HCT116 (cell line): ENCODE results near the gene ETS1. TPM values are rescaled to one million over a fixed set of nuclear protein-coding genes. Genes with fewer than 3 reads are reported as not detected.

Experiments
- ATAC-seq: fragments of 200-7000 bp; cut with Tn5 transposase; 2 replicates; pipeline ENCODE4 v1.9.1; 2020; ENCODE audit warnings: mild to moderate bottlenecking, moderate library complexity
- Bru-seq: library from RNA; stranded (reverse); fragments of 400-500 nt; gene quantifications from one replicate; lab custom pipeline; 2021; lab: Mats Ljungman, UMichigan
- BruChase-seq, 2 experiments: library from RNA; stranded (reverse); fragments of 400-500 nt; gene quantifications; one replicate each; lab custom pipeline; 2021; lab: Mats Ljungman, UMichigan
- BruUV-seq: library from RNA; stranded (reverse); fragments of 400-500 nt; replicated peaks from 2 replicates; lab custom pipeline; 2021; lab: Mats Ljungman, UMichigan
- CTCF ChIA-PET: fragments of 300-600 bp; sonication (Branson Sonifier 250); formaldehyde crosslinking; loops from one replicate; lab custom pipeline; 2021; ENCODE audit warnings: antibody characterized with exemption; lab: Charles Lee
- POLR2A ChIA-PET: fragments of 300-600, 350-600 bp; sonication (Branson Sonifier 250); formaldehyde crosslinking; loops from one replicate; lab custom pipeline; 2021; ENCODE audit warnings: antibody characterized with exemption; lab: Charles Lee
- RAD21 ChIA-PET, 2 experiments: fragments of 300-600 bp; sonication (Branson Sonifier 250); formaldehyde crosslinking; loops; one replicate each; lab custom pipeline; 2023; ENCODE audit warnings: low total read pairs in 2 of 2; ENCODE audit not compliant: uncharacterized antibody in 2 of 2, unreplicated experiment in 2 of 2, low non-redundant PET in 1 of 2; lab: Charles Lee
- DNase-seq: peaks from one replicate; pipeline ENCODE4 v3.0.0-alpha.2; 2010; ENCODE audit warnings: low read depth, low spot score
- H2AFZ ChIP-seq: fragments of 200-600 bp; shearing (Covaris generic), sonication (generic); 2 replicates; pipeline ENCODE4 v1.6.1; 2017; ENCODE audit warnings: low read depth, mixed run types, mixed read lengths, antibody characterized with exemption, low read length; ENCODE audit not compliant: poor library complexity, severe bottlenecking
- H3K27ac ChIP-seq: 2 replicates; pipeline ENCODE4 v1.5.1; 2012; ENCODE audit warnings: low read depth, low read length
- H3K27me3 ChIP-seq: fragments of 200-600 bp; sonication (generic); 2 replicates; pipeline ENCODE4 v1.6.1; 2016; ENCODE audit warnings: mixed run types, low read length, mixed read lengths; ENCODE audit not compliant: insufficient read depth
- H3K36me3 ChIP-seq, 2 experiments: fragments of 200-500 bp in 1 of 2; fragments of 200-600 bp in 1 of 2; sonication (Bioruptor generic) in 1 of 2; sonication (generic) in 1 of 2; 2 replicates each; pipeline versions ENCODE4 v1.5.1 to v1.6.1; 2014 to 2016; ENCODE audit warnings: low read length in 2 of 2, inconsistent platforms in 1 of 2, mixed read lengths in 1 of 2, mixed run types in 1 of 2; ENCODE audit not compliant: insufficient read depth in 2 of 2, control insufficient read depth in 1 of 2
- H3K4me1 ChIP-seq, 2 experiments: fragments of 200-600 bp in 1 of 2; sonication (generic) in 1 of 2; 2 replicates each; pipeline versions ENCODE4 v1.5.1 to v1.6.1; 2012 to 2017; ENCODE audit warnings: low read length in 2 of 2, inconsistent platforms in 1 of 2, mild to moderate bottlenecking in 1 of 2, mixed read lengths in 1 of 2, mixed run types in 1 of 2, moderate library complexity in 1 of 2; ENCODE audit not compliant: insufficient read depth in 2 of 2, control insufficient read depth in 1 of 2
- H3K4me2 ChIP-seq: fragments of 200-600 bp; sonication (generic); 2 replicates; pipeline ENCODE4 v1.6.1; 2017; ENCODE audit warnings: mixed run types, low read length, mixed read lengths
- H3K4me3 ChIP-seq, 2 experiments: fragments of 200-600 bp in 1 of 2; sonication (generic) in 1 of 2; replicated peaks in 1 of 2; 2 replicates each; pipeline ENCODE4 v1.5.1; 2011 to 2016; ENCODE audit warnings: low read length in 2 of 2, control low read depth in 1 of 2, low read depth in 1 of 2, mild to moderate bottlenecking in 1 of 2, mixed read lengths in 1 of 2, mixed run types in 1 of 2
- H3K79me2 ChIP-seq: fragments of 200-600 bp; sonication (generic); 2 replicates; pipeline ENCODE4 v1.6.1; 2017; ENCODE audit warnings: mild to moderate bottlenecking, mixed run types, low read length, moderate library complexity, mixed read lengths; ENCODE audit not compliant: insufficient read depth
- H3K9ac ChIP-seq: fragments of 200-600 bp; sonication (generic); 2 replicates; pipeline ENCODE4 v1.6.1; 2016; ENCODE audit warnings: low read length, mixed read lengths
- H3K9me2 ChIP-seq: fragments of 200-600 bp; sonication (generic), shearing (Covaris generic); 2 replicates; pipeline ENCODE4 v1.6.1; 2017; ENCODE audit warnings: mixed run types, mild to moderate bottlenecking, moderate library complexity; ENCODE audit not compliant: insufficient read depth
- H3K9me3 ChIP-seq, 2 experiments: fragments of 200-500 bp in 1 of 2; fragments of 200-600 bp in 1 of 2; sonication (Bioruptor generic) in 1 of 2; sonication (generic) in 1 of 2; 2 replicates each; pipeline ENCODE4 v1.6.1; 2014 to 2017; ENCODE audit warnings: low read length in 2 of 2, mixed read lengths in 2 of 2, inconsistent platforms in 1 of 2, low read depth in 1 of 2, mild to moderate bottlenecking in 1 of 2, mixed run types in 1 of 2, moderate library complexity in 1 of 2; ENCODE audit not compliant: control insufficient read depth in 1 of 2, insufficient read depth in 1 of 2
- H4K20me1 ChIP-seq: fragments of 200-600 bp; sonication (generic), shearing (Covaris generic); 2 replicates; pipeline ENCODE4 v1.6.1; 2017; ENCODE audit warnings: mixed run types, mild to moderate bottlenecking, moderate library complexity; ENCODE audit not compliant: insufficient read depth
- ELF1 ChIP-seq: IDR thresholded peaks from 2 replicates; pipeline ENCODE4 v1.6.1; 2012; ENCODE audit warnings: low read depth, borderline replicate concordance
- FOSL1 ChIP-seq: IDR thresholded peaks from 2 replicates; pipeline ENCODE4 v1.6.1; 2012; ENCODE audit warnings: low read depth
- RAD21 ChIP-seq: IDR thresholded peaks from 2 replicates; pipeline ENCODE4 v1.6.1; 2012; ENCODE audit warnings: low read depth, mild to moderate bottlenecking
- YY1 ChIP-seq: IDR thresholded peaks from 2 replicates; pipeline ENCODE4 v1.6.1; 2011; ENCODE audit warnings: low read length, low read depth, moderate library complexity, mild to moderate bottlenecking; ENCODE audit not compliant: insufficient replicate concordance; ENCODE audit errors: extremely low read depth
- intact Hi-C: fragments of 100-400 bp; cut with micrococcal nuclease; formaldehyde crosslinking; loops from 2 replicates; pipeline ENCODE4 v1.10.0; 2022
- long read RNA-seq: library from polyadenylated mRNA; unstranded; transcript quantifications from one replicate; pipeline ENCODE4 v2.0.0, GENCODE V29; 2021; ENCODE audit not compliant: unreplicated experiment
- polyA plus RNA-seq: library from polyadenylated mRNA; unstranded; fragments of >200 nt; gene quantifications from 2 replicates; pipeline ENCODE4 v1.2.1, GENCODE V29; 2012; ENCODE audit warnings: missing spikeins
- total RNA-seq: library from RNA; stranded (reverse); gene quantifications from one replicate; pipeline ENCODE4 v1.2.1, GENCODE V29; 2021; ENCODE audit not compliant: unreplicated experiment
- TF ChIP-seq, protein P1 (sequence below): IDR thresholded peaks from 2 replicates; pipeline ENCODE4 v1.6.1; 2012; ENCODE audit warnings: low read depth
- TF ChIP-seq, protein P2 (sequence below), 3 experiments: fragments of 200-600 bp in 1 of 3; sonication (generic) in 1 of 3; IDR thresholded peaks in 2 of 3; conservative IDR thresholded peaks in 1 of 3; 2 replicates each; pipeline ENCODE4 v1.5.1; 2012 to 2017; ENCODE audit warnings: low read depth in 2 of 3, low read length in 2 of 3, antibody characterized with exemption in 1 of 3, borderline replicate concordance in 1 of 3, control low read depth in 1 of 3, mild to moderate bottlenecking in 1 of 3, mixed read lengths in 1 of 3, mixed run types in 1 of 3, moderate library complexity in 1 of 3; ENCODE audit not compliant: insufficient read depth in 1 of 3
- TF ChIP-seq, protein P3 (sequence below): IDR thresholded peaks from 2 replicates; pipeline ENCODE4 v1.6.1; 2012

The ETS1 gene, protein sequence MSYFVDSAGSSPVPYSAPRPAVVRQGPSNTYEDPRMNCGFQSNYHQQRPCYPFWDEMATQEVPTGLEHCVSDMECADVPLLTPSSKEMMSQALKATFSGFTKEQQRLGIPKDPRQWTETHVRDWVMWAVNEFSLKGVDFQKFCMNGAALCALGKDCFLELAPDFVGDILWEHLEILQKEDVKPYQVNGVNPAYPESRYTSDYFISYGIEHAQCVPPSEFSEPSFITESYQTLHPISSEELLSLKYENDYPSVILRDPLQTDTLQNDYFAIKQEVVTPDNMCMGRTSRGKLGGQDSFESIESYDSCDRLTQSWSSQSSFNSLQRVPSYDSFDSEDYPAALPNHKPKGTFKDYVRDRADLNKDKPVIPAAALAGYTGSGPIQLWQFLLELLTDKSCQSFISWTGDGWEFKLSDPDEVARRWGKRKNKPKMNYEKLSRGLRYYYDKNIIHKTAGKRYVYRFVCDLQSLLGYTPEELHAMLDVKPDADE
- total RNA-seq, result 9.2 TPM
- 7.7 and 8.0 TPM in 2 replicates for polyA plus RNA-seq
- Bru-seq, nascent RNA, result percentile 61 among the genes with signal in this experiment
- BruChase-seq, experiment 1, labeled RNA remaining after a 6-hour chase, result percentile 48 among the genes with signal in this experiment
- BruChase-seq, experiment 2, labeled RNA remaining after a 2-hour chase, result percentile 43 among the genes with signal in this experiment
- long read RNA-seq, partial matches to known transcripts, result 0 of 3 reads
- long read RNA-seq, other reads (novel, unspliced or antisense), result 2 of 3 reads

DNA sequence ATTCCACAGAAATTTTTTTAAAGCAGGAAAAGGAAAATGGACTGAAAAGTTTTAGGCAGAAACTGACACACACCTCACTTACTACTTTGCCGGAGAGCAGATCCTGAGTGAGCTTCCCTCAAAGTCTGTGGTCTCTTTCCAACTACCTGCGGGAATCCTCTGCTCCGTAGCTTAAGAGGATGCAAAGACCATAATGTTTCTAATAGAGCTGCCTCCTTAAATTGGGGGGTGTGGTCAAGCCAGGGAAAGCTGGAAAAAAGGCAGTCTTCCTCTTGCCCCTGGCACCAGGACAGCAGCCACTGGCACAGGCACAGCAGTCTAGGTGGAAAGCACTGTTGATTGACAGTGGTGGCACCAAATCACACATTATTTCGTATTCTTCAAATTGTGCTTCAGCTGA, at the start of gene ETS1:
TSS of gene ETS1 (minus strand) at position 144 of the 400 bp plus-strand sequence. CDS start 14,428 bp downstream, outside the sequence.
- no peak within 1 kb of the TSS for H3K4me3 ChIP-seq
- H4K20me1 ChIP-seq, result no peaks in the 10 kb centered on the region
- RAD21 ChIA-PET, result interaction anchor here in 1 of 2 experiments (0.6 kb wide), 1 partner anchor 262 kb away, joined by 3 read pairs; no protein-coding TSS in a partner anchor
- no peaks in the 10 kb centered on the region for H3K4me1 ChIP-seq
- H3K9me3 ChIP-seq, result no peaks in the 10 kb centered on the region
- TF ChIP-seq YY1, result no peak
- TF ChIP-seq, protein P1, sequence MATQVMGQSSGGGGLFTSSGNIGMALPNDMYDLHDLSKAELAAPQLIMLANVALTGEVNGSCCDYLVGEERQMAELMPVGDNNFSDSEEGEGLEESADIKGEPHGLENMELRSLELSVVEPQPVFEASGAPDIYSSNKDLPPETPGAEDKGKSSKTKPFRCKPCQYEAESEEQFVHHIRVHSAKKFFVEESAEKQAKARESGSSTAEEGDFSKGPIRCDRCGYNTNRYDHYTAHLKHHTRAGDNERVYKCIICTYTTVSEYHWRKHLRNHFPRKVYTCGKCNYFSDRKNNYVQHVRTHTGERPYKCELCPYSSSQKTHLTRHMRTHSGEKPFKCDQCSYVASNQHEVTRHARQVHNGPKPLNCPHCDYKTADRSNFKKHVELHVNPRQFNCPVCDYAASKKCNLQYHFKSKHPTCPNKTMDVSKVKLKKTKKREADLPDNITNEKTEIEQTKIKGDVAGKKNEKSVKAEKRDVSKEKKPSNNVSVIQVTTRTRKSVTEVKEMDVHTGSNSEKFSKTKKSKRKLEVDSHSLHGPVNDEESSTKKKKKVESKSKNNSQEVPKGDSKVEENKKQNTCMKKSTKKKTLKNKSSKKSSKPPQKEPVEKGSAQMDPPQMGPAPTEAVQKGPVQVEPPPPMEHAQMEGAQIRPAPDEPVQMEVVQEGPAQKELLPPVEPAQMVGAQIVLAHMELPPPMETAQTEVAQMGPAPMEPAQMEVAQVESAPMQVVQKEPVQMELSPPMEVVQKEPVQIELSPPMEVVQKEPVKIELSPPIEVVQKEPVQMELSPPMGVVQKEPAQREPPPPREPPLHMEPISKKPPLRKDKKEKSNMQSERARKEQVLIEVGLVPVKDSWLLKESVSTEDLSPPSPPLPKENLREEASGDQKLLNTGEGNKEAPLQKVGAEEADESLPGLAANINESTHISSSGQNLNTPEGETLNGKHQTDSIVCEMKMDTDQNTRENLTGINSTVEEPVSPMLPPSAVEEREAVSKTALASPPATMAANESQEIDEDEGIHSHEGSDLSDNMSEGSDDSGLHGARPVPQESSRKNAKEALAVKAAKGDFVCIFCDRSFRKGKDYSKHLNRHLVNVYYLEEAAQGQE, result no peak
- TF ChIP-seq, protein P2, sequence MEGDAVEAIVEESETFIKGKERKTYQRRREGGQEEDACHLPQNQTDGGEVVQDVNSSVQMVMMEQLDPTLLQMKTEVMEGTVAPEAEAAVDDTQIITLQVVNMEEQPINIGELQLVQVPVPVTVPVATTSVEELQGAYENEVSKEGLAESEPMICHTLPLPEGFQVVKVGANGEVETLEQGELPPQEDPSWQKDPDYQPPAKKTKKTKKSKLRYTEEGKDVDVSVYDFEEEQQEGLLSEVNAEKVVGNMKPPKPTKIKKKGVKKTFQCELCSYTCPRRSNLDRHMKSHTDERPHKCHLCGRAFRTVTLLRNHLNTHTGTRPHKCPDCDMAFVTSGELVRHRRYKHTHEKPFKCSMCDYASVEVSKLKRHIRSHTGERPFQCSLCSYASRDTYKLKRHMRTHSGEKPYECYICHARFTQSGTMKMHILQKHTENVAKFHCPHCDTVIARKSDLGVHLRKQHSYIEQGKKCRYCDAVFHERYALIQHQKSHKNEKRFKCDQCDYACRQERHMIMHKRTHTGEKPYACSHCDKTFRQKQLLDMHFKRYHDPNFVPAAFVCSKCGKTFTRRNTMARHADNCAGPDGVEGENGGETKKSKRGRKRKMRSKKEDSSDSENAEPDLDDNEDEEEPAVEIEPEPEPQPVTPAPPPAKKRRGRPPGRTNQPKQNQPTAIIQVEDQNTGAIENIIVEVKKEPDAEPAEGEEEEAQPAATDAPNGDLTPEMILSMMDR (IDR thresholded peaks at IDR 0.05 in 2 of 3, conservative IDR thresholded peaks at IDR 0.05 in 1 of 3; ENCODE audit: borderline replicate concordance in 1 of 3, insufficient read depth in 1 of 3, low read depth in 2 of 3, low read length in 2 of 3), result no peak
- TF ChIP-seq FOSL1, result no peak
- TF ChIP-seq, protein P3, sequence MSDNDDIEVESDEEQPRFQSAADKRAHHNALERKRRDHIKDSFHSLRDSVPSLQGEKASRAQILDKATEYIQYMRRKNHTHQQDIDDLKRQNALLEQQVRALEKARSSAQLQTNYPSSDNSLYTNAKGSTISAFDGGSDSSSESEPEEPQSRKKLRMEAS, result no peak
- no peak for TF ChIP-seq RAD21
- no peak for TF ChIP-seq ELF1
- TF ChIP-seq, all 23 proteins: peak for 0
- peaks cover 95% of the 10 kb centered on the region for H3K27me3 ChIP-seq
- H3K36me3 ChIP-seq, result no peaks in the 10 kb centered on the region
- no peak for DNase-seq
- ChIA-PET POLR2A (no interaction called here), CTCF (no interaction called here)
- no peaks in the 10 kb centered on the region for H3K79me2 ChIP-seq
- H3K4me2 ChIP-seq, result no peak within 1 kb of the TSS
- ATAC-seq, result peak; percentile 67
- H2AFZ ChIP-seq, result no peak within 1 kb of the TSS
- no peak within 1 kb of the TSS for H3K9ac ChIP-seq
- no peak within 1 kb of the TSS for H3K27ac ChIP-seq
- BruUV-seq, result no TSS peak
- intact Hi-C loops, result loop anchor here (1.0 kb wide), 1 partner anchor 228 kb away; no protein-coding TSS in a partner anchor
- no peaks in the 10 kb centered on the region for H3K9me2 ChIP-seq
